Amygdala (tissue), 56 donors: ENCODE results near the gene TMBIM6.
A peak's percentile ranks its signal among the peaks of the same experiment; 100 is the strongest.
"Not testable (repeated sequence)": the region's sequence is repeated elsewhere in the genome, so short reads cannot be mapped to it uniquely, and the experiment has no call there.

Experiments
- DNase-seq, 56 donors: peaks; one replicate each; lab custom pipeline; 2025; lab: John Stamatoyannopoulos, UW

The TMBIM6 gene

GRCh38 chr12:49721355-49721754 lies 20.0 kb upstream of the TMBIM6 start:
- not testable (repeated sequence) for DNase-seq

GRCh38 chr12:49728446-49728845 lies 12.9 kb upstream of the TMBIM6 start:
- no peak for DNase-seq

GRCh38 chr12:49730050-49730449 lies 11.3 kb upstream of the TMBIM6 start:
- DNase-seq: no peak

- DNase-seq: no peak
These were observed 10.7 kb upstream of the TMBIM6 start for GRCh38 chr12:49730568-49731101.

- no peak for DNase-seq
These were observed 7.9 kb upstream of the TMBIM6 start for GRCh38 chr12:49733219-49734017.

GRCh38 chr12:49734900-49735299 lies 6.5 kb upstream of the TMBIM6 start:
- DNase-seq: not testable (repeated sequence)

GRCh38 chr12:49738721-49739120 lies 2.6 kb upstream of the TMBIM6 start:
- DNase-seq: not testable (repeated sequence)

- not testable (repeated sequence) for DNase-seq
These were observed 1.1 kb upstream of the TMBIM6 start for GRCh38 chr12:49740277-49740676.

GRCh38 chr12:49741882-49742620 lies 694 bp downstream of the TMBIM6 start:
- DNase-seq: peak in 30 of 56 donors; percentile 41 to 85 (median 67)

GRCh38 chr12:49744363-49744885 lies 3.1 kb downstream of the TMBIM6 start:
- DNase-seq: no peak

- DNase-seq: no peak
These were observed 6.9 kb downstream of the TMBIM6 start for GRCh38 chr12:49748306-49748705.

- DNase-seq: no peak
These were observed 7.4 kb downstream of the TMBIM6 start for GRCh38 chr12:49748800-49749199.

- no peak for DNase-seq
These were observed 9.0 kb downstream of the TMBIM6 start for GRCh38 chr12:49750027-49750995.

GRCh38 chr12:49750996-49751393 lies 9.6 kb downstream of the TMBIM6 start:
- DNase-seq: no peak

GRCh38 chr12:49761677-49762467 lies 20.5 kb downstream of the TMBIM6 start:
- DNase-seq: no peak

- no peak for DNase-seq
These were observed 21.1 kb downstream of the TMBIM6 start for GRCh38 chr12:49762468-49762847.

- peak in 35 of 56 donors; percentile 1 to 75 (median 15) for DNase-seq
These were observed 21.7 kb downstream of the TMBIM6 start for GRCh38 chr12:49763006-49763591.

GRCh38 chr12:49764126-49764525 lies 22.8 kb downstream of the TMBIM6 start:
- DNase-seq: no peak

- no peak for DNase-seq
These were observed 24.7 kb downstream of the TMBIM6 start for GRCh38 chr12:49766115-49766455.
